ENCODE measurements around the gene DYNC1H1.
"Not testable (repeated sequence)": the region's sequence is repeated elsewhere in the genome, so short reads cannot be mapped to it uniquely, and the experiment has no call there.

Gene DYNC1H1

DNA sequence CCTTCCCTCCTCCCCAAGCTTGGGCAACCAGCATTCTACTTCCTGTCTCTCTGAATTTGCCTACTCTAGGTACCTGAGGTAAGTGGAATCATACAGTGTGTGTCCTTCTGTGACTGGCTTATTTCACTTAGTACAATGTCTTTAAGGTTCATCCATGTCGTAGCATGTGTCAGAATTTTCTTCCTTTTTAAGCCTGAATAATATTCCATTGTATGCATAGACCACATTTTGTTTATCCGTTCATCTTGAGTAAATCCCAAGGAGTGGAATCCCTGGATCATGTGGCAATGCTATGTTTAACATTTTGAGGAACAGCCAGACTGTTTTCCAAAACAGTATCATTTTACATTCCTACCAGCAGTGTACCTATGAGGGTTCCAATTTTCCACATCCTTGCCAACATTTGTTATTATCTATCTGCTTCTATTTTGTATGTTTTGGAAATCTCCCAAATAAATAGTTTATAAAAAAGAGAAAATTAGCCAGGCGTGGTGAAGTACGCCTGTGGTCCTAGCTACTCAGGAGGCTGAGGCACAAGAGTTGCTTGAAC, 110.1 kb downstream of the DYNC1H1 start:
- DNase-seq = no peak

DNA sequence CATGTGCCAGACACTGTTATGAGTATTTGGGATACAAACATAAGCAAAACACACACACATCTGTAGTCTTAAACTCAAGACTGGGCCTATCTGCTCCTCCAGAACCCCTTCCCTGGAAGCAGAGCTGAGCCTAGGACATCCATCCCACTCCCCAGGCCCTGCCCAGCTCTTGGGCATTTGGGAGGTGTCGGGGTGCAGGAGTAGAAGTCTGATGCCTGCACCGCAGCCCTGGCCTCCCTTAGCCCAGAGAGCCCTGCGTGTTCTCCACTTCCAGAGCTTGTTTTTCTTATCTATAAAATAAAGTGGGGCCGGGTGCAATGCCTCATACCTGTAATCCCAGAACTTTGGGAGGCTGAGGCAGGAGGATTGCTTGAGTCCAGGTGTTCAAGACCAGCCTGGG, 110.8 kb downstream of the DYNC1H1 start:
- no peak for DNase-seq

DNA sequence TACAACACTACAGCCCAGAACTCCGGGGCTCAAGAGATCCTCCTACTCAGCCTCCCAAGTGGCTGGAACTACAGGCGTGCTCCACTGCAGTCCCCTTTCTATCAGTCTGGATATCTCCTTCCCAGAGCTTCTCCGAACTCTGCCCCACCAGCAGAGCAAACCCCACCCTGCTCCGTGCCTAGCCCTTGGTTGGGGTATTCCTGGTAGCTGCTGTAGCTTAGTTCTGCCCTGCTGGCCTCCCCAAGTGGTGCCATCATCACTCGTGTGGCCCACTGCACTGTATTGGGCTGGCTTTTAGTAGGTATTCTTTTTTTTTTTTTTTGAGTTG, 113.0 kb downstream of the DYNC1H1 start:
- DNase-seq = no peak

DNA sequence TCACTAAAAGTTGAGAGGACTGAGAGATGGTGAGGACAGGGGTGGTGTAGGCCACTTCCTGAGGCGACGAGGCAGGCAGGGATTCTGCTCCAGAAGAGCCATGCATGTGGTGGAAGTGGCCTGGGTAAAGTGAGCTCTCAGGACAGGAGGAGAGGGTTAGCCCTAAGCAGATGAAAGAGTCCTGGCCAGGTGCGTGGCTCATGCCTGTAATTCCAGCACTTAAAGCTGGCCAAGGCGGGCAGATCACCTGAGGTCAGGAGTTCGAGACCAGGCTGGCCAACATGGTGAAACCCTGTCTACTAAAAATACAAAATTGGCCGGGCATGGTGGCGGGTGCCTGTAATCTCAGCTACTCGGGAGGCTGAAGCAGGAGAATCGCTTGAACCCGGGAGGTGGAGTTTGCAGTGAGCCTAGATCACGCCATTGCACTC, 114.0 kb downstream of the DYNC1H1 start:
- not testable (repeated sequence) for DNase-seq

DNA sequence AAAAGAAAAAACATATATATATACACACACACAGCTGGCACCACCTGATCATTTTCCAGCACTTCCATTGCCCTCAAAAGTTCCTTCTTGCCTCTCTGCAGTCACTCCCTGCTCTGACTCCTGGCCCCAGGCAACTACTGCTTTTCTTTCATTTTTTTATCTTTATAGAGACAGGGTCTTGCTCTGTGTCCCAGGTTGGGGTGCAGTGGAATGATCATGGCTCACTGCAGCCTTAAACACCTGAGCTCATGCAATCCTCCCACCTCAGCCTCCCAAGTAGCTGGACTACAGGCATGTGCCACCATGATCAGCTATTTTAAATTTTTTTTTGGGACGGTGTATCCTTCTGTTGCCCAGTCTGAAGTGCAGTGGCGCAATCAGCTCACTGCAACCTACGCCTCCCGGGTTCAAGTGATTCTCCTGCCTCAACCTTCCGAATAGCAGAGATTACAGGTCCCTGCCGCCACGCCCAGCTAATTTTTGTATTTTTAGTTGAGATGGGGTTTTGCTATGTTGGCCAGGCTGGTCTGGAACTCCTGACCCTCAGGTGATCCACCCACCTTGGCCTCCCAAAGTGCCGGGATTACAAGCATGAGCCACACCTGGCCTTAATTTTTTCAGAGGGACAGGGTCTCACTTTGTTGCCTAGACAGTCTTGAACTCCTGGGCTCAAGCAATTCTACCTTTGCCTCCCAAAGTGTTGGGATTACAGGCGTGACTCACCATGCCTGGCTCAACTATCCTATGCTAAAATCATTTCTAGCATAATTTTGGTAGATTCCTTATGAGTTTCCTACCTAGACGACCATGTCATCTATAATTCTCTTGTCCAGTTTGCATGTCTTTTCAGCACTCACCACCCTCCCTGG, 114.7 kb downstream of the DYNC1H1 start:
- DNase-seq = no peak

DNA sequence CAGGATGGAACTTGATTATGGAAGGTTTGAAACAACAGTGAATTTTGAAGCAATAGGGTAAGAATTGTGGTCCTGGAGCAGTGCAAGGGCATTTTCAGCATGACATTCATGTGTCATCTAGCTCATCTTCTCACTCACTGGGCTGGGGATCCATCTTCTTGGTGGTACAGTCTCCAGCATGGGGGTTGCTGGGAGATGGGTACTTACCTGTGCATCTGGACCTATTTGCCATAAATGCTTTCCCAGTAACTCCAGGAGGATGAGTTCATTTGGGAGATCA, 115.3 kb downstream of the DYNC1H1 start:
- no peak for DNase-seq

DNA sequence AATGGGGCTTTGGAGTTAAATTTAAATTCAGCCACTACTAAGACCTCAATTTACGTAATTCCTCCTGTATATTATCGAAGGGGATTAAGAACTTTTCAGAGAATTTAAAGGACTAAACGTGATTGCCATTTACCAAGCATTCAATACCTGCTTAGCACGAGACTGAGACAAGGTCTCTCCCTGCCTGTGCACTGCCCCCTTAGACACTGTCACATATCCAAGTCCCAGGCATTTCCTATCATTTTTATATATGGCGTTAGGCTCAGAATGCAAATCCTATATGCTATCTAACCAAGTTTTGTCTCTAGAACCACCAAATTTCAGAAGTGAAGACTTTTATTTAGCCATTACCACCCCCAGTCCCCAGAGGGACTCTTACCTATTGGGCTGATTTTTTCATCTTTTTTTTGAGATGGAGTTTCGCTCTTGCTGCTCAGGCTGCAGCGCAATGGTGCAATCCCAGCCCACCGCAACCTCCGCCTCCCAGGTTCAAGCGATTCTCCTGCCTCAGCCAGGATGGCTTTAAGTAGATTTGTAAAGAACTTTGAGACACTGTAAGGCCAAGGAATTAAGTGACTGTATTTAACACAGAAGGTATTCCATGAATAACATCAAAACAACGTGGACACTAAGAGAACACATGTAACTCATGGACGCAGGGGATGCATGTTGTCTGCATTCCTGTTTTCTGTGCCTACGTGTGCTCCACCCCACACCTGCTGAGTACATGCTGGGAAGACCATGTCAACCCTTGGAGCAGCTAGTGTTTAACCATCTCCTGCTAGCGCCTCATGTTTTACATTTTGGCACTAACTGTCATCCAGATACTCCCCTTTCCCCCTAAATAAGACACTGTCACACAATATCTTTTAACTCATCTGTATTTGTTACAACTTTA, 116.1 kb downstream of the DYNC1H1 start:
- no peak for DNase-seq

DNA sequence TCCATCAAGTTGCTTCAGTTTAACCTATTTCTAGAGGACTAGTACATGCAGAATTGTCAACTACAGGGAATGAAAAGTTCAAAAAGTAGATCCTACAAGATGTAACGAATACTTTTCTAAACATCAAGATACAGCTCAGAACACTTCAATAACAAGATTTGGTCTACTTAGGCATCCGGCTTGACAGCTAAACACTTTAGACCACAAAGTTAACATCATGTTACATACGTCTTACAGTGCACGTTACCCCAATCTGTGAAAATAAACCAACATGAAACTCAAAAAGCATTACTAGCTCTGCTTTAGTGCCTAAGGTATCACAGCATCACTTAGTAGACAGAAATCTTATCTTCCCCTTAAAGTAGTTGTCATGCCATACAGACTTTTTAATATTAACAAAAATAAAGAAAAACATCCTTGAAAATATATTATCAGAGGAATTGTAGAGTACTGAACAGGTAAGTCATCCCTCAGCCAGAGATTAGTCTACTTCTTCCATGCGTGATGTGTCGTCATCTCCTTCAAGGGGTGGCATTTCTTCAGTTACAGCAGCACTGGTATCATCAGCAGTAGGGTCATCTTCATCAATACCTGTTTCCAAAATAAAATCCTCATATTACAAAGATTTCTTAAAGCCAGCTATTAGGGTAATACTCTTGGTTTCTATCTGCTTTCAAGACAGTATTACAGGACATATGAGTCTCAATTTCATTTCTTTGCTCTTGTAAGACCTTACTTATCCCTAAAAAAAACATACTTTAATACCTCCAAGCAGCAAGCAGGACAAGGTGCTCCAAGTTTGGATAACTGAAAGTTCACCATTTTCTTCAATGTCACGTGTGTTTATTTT, 117.1 kb downstream of the DYNC1H1 start:
- DNase-seq = no peak

DNA sequence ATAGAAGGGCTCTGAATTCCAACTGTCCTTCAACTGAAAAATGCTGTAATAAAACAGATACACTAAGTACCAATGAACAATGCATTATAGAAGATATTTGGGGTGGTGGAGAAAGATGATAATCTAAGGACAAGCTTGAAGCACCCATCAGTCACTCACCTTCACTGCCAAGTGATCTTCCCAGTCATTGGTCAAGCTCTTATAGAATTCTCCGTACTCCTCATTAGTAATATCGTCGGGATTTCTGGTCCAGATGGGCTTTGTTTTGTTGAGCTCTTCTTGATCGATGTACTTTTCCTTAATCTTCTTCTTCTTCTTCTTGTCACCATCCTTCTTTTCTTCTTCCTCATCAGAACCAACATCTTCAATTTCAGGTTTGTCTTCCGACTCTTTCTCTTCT, 120.1 kb downstream of the DYNC1H1 start:
- DNase-seq = not testable (repeated sequence)

DNA sequence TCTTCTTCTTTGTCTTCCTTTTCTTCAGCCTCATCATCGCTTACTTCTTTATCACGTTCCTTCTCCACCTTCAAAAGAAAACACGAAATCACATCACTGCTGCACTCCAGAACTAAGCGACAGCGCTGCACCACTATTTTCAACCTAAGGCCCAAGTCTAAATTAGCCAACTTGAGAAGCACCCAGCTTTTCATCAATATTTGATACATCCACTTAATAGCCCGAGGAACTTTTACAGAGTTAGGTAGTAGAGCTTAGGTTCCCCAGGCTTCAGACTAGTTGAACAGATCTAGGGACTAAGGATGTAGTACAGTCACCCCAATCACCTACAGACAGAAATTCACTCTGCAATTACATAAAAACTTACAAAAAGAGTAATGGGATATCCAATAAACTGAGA, 120.6 kb downstream of the DYNC1H1 start:
- DNase-seq = no peak

DNA sequence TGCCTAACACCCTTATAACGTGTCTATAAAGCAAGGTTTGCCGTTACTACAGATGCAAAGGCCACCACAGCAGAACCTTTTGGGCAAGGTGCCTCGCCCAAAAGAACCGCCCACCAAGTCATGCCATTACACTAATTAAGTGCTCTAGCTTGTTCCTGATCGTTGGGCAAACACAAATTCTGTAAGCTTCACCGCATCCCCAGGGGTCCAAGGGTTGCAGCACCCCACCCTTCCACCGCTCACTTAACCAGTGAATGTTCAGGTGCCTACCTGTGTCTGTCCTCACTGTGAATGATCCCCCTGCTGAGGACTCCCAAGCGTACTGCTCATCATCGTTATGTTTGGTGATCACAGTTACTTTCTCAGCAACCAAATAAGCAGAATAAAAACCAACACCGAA, 121.1 kb downstream of the DYNC1H1 start:
- DNase-seq = no peak

DNA sequence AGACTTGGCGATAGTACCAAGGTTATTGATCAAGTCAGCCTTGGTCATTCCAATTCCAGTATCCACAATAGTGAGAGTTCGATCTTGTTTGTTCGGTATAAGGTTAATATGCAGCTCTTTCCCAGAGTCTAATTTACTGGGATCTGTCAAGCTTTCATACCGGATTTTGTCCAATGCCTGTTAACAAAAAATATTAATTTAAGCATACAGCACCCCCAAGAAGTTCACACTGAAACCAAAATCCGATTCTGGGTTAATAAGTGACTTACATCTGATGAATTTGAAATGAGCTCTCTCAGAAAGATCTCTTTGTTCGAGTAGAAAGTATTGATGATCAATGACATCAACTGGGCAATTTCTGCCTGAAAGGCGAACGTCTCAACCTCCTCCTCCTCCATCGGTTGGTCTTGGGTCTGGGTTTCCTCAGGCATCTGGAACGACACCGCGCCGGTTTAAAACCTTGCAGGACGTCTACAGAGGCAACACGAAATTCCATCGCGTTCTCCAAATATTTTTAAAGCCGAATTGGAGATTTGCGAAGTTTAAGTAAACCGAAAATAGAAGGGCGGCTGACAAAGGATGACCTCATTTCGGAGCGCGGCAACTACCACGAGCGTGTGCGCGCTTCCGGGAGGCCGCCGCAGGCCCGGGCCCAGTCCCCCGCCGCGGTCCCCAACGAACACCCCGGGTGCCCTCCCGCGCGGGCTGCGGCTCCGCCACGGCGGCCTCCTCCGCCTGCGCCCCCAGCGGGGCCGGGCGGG, 121.8 kb downstream of the DYNC1H1 start:
- DNase-seq = peak in 1 of 2 experiments; percentile 20

DNA sequence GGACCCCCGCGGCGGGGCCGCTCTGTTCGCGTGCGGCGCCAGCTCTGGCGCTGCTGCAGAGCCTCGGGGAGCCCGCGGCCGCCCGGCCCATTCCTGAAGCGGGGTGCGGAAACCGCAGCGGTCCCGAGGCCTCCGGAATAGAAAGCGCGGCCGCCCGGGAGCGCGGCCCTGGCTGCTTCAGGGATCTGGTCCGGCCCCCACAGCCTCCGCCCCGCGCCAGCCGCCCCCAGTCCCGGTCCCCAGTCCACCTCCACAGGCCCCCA, 122.3 kb downstream of the DYNC1H1 start:
- DNase-seq = no peak

DNA sequence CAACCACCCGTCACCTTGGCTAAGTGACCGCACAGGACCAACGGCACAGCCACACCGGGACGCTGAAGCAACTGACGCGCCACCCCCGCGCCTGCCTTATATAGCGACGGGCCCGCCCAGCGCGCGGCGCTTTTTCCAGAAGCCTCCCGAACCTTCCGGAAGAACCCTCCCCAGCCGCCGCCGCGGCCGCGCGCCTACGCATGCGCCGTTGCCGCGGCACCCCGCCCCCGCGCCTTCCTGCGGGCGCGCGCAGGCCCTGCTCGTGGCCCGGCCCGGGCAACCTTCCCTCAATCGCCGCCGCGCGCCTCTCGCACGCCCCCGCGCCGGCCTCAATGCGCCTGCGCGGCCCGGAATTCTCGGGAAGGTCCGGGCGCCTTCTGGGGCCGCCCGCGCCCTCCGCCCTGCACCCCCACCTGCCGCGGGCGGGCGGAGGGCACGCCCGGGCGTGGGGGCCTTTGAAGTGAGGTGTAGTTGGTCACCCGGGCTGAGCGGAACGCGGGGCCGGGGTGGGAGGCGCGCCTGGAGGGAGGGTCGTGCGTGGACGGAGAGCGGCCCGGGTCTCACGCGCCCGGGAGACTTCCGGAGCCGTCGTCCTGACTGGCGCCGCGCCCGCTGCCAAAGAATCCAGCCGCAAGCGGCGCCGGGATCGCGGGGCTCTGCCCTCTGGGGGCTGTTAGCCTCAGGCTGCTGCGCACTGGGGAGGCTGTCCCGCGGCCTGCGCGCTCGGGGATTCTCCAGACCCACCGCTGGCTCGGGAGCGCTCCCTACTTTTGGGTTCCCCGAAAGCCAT, 122.8 kb downstream of the DYNC1H1 start, which contains the start of gene HSP90AA1:
Gene HSP90AA1 (minus strand): TSS at position 73 of the 790 bp plus-strand sequence. CDS start 666 bp downstream, outside the sequence.
- peak; percentile 88 to 92 for DNase-seq

DNA sequence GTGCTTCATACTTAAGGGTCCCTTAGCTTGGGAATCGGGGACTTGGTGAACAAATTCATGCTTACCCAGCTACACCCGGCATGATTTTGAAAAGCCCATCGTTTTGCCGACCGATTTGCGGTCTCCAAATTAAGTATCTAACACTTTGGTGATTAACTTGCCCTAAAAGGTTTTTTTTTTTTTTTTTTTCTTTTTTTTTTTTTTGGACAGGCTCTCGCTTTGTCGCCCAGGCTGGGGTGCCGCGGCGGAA, 123.3 kb downstream of the DYNC1H1 start:
- no peak for DNase-seq

DNA sequence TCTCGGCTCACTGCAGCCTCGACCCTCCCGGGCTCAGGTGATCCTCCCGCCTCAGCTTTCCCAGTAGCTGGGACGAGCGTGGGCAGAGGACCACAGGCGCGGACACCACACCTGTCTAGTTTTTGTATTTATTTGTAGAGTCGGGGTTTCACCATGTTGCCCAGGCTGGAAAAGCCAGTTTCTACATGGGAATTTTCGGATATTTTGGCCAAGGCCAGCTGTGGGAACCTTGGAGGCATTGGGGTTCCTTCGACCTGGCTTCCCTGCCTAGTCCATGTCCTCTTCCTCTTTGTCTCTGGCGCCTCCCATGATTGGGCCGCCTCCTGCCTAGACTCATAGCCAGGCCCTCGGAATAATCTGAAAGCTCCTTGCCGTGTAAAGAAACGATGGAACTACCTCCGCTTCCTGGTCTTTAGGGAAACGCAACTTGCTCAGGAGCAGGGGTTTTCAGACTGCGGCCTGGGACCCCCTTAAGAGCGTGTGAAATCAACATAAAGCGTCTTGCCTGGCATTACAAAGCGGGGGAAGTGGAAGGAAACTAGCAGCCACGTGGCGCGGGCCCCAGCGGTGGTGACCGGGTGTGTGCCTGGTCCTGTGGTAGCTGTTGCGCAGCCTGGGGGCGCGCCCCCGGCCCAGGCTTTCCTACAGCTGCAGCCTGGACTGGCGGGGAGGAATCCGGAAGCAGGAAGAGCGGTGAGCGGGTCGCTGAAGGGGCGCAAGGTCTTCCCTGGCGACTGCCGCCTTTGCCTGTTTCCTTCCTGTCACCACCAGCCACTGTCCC, 123.8 kb downstream of the DYNC1H1 start:
- no peak for DNase-seq

DNA sequence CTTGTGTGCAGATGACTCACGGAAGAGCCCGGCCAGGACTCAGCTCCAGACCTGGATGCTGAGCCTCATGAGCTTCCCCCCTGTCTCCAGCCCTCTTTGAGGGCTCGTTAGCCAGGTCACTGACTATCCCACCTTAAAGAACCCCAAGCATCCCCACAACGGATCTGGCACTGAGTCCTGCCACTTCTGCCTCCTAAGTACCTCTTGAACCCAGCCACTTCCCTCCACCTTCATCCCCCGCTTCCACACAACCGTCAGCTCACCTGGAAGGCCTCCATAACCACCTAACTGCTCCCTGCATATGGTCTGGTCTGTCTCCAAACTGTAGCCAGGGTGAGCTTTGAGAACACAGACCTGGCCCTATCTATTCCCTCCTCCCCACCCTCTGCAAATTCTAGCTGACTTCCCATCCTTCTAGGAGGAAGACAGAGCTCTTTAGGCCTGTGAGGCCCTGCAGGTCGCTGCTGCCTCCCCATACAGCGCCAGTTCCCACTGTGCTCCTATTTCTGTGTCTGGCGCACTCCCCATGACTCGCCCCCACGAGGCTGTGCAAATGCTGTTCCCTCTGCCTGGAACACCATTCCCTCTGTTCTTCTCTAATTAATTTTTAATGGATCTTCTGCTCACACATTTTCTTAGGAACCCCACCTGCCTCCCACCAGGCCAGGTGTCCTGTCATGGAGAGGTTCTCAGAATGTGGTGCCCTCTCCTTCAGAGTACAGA, 125.4 kb downstream of the DYNC1H1 start:
- DNase-seq = no peak

DNA sequence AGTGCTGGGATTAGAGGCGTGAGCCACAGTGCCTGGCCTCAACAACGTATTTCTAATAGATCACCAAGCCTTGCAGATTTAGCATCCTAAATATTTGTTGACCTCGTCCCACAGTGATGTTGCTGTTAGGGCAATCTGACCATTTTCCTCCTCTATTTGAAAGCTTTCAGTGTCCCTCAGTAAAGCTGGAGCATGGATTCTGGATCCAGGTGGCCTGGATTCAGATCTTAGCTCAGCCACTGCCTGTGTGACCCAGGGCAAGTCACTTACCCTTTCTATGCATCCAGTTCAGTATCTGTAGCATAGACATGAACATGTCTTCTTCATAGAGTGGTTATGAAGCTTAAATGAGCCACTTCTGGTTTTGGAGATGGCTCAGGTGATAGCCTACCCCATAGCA, 126.3 kb downstream of the DYNC1H1 start:
- DNase-seq = no peak

DNA sequence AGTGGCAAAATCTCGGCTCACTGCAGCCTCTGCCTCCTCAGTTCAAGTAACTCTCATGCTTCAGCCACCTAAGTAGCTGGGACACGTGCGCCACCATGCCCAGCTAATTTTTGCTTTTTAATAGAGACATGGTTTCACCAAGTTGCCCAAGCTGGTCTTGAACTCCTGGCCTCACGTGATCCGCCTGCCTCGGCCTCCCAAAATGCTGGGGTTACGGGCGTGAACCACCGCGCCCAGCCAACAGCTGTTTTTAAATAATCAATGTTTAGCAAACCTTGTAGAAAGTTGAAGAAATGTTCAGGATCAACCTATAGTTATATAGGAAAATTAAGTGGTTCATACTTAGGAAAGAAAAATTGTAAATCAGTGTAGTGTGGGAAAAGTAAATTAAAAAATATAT, 128.4 kb downstream of the DYNC1H1 start:
- no peak for DNase-seq

DNA sequence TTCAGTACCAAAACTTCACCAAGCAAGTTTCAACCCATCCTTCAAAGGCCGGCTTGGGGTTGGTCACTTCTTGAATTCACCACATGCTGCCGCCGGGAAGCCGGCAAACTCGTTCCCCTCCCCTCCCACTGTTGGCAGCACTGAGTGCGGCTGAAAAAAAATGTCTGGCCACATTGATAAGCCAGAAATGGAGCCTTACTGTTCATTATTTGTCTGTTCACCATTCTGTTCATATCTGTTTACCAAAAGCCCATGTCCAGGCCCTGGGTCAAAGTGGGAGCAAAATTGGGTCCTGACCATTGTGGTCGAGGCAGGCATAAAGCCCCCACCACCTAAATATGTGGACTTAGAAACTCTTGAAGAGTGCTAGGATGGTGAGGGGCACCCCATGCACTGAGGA, 129.7 kb downstream of the DYNC1H1 start:
- no peak for DNase-seq
